ENCODE measurements around the gene TMCO4.
"Not testable (repeated sequence)": the region's sequence is repeated elsewhere in the genome, so short reads cannot be mapped to it uniquely, and the experiment has no call there.

TMCO4 gene

GRCh38 chr1:19799230-19800075, at the start of gene TMCO4:
TSS of gene TMCO4 (minus strand) at chr1:19799916. CDS start at chr1:19780758, 19,158 bp downstream.
- peak; percentile 43 for DNase-seq

- not testable (repeated sequence) for DNase-seq
These were observed 49.6 kb upstream of the TMCO4 start for GRCh38 chr1:19849307-19849706.

- DNase-seq: not testable (repeated sequence)
These were observed 47.6 kb upstream of the TMCO4 start for GRCh38 chr1:19847334-19847733.

GRCh38 chr1:19846338-19846737, 46.6 kb upstream of the TMCO4 start:
- no peak for DNase-seq

GRCh38 chr1:19845555-19845954, 45.8 kb upstream of the TMCO4 start:
- DNase-seq: no peak

GRCh38 chr1:19844731-19845495, 45.2 kb upstream of the TMCO4 start:
- DNase-seq: no peak

GRCh38 chr1:19840228-19840627, 40.5 kb upstream of the TMCO4 start:
- peak; percentile 25 for DNase-seq

- no peak for DNase-seq
These were observed 38.1 kb upstream of the TMCO4 start for GRCh38 chr1:19837866-19838265.

GRCh38 chr1:19835578-19835977, 35.9 kb upstream of the TMCO4 start:
- DNase-seq: no peak

GRCh38 chr1:19831441-19831840, 31.7 kb upstream of the TMCO4 start:
- DNase-seq: no peak

GRCh38 chr1:19828546-19828945, 28.8 kb upstream of the TMCO4 start:
- DNase-seq: no peak

GRCh38 chr1:19825298-19825697, 25.6 kb upstream of the TMCO4 start:
- DNase-seq: no peak

GRCh38 chr1:19824541-19824940, 24.8 kb upstream of the TMCO4 start:
- DNase-seq: no peak

- no peak for DNase-seq
These were observed 24.3 kb upstream of the TMCO4 start for GRCh38 chr1:19824036-19824435.

- no peak for DNase-seq
These were observed 20.0 kb upstream of the TMCO4 start for GRCh38 chr1:19819701-19820100.

GRCh38 chr1:19818324-19818723, 18.6 kb upstream of the TMCO4 start:
- DNase-seq: no peak

- no peak for DNase-seq
These were observed 17.4 kb upstream of the TMCO4 start for GRCh38 chr1:19817160-19817559.

- not testable (repeated sequence) for DNase-seq
These were observed 17.0 kb upstream of the TMCO4 start for GRCh38 chr1:19816737-19817086.

- DNase-seq: no peak
These were observed 16.4 kb upstream of the TMCO4 start for GRCh38 chr1:19815801-19816736.

- no peak for DNase-seq
These were observed 15.2 kb upstream of the TMCO4 start, which contains the start of gene RNF186 for GRCh38 chr1:19814681-19815503. TSS of gene RNF186 (minus strand) at chr1:19815283. CDS start at chr1:19815101, 182 bp downstream.

- DNase-seq: no peak
These were observed 14.5 kb upstream of the TMCO4 start for GRCh38 chr1:19814244-19814661.

GRCh38 chr1:19813643-19813960, 13.9 kb upstream of the TMCO4 start:
- DNase-seq: no peak

All from fibroblast of upper back skin (primary cell).